MG63 (cell line): ENCODE results near the gene LIG1. TPM values are rescaled to one million over a fixed set of nuclear protein-coding genes. Genes with fewer than 3 reads are reported as not detected.
A peak's percentile ranks its signal among the peaks of the same experiment; 100 is the strongest.

Source experiments
- DNase-seq: peaks from one replicate; pipeline ENCODE4 v3.0.0-alpha.2; 2020
- H3K27me3 ChIP-seq: fragments of 250-450 bp; sonication (Bioruptor Pico); 2 replicates; pipeline ENCODE4 v1.5.1; 2020; ENCODE audit warnings: mild to moderate bottlenecking, moderate library complexity
- H3K36me3 ChIP-seq: fragments of 250-450 bp; sonication (Bioruptor Pico); 2 replicates; pipeline ENCODE4 v1.5.1; 2020; ENCODE audit warnings: mild to moderate bottlenecking, moderate library complexity
- H3K4me3 ChIP-seq: fragments of 250-450 bp; sonication (Bioruptor Pico); 2 replicates; pipeline ENCODE4 v1.5.1; 2020; ENCODE audit warnings: mild to moderate bottlenecking, moderate library complexity
- H3K9me3 ChIP-seq: fragments of 250-450 bp; sonication (Bioruptor Pico); 2 replicates; pipeline ENCODE4 v1.5.1; 2020; ENCODE audit warnings: mild to moderate bottlenecking, moderate library complexity
- total RNA-seq: library from RNA; depleted of rRNA; stranded (reverse); fragments of >200 nt; shearing (Covaris generic); gene quantifications from 2 replicates; pipeline ENCODE4 v1.2.3, GENCODE V29; 2014; ENCODE audit warnings: low replicate concordance

LIG1 gene
- total RNA-seq, 1 experiment from 2014 or later, result 98.0 TPM

GRCh38 chr19:48190288-48190884, 20.2 kb upstream of the LIG1 start:
- Histone ChIP-seq H3K4me3 (no peak overlapping the region), H3K36me3 (peaks cover 11% of the 10 kb centered on the region), H3K27me3 (no peaks in the 10 kb centered on the region), H3K9me3 (0 out of 2 replicates have a peak, but pooled peaks cover 2% of the 10 kb centered on the region)
- peak; percentile 81 for DNase-seq

- peaks cover 6% of the 10 kb centered on the region; the same call in 1 of the 2 replicates for H3K9me3 ChIP-seq
- H3K27me3 ChIP-seq, result no peaks in the 10 kb centered on the region
- peaks cover 20% of the 10 kb centered on the region for H3K36me3 ChIP-seq
- no peak for DNase-seq
- no peak overlapping the region for H3K4me3 ChIP-seq
These were observed 16.4 kb upstream of the LIG1 start for GRCh38 chr19:48186541-48186991.

GRCh38 chr19:48186015-48186414, 15.9 kb upstream of the LIG1 start:
- H3K36me3 ChIP-seq, result peaks cover 25% of the 10 kb centered on the region
- DNase-seq, result no peak
- no peaks in the 10 kb centered on the region for H3K27me3 ChIP-seq
- H3K4me3 ChIP-seq, result no peak overlapping the region
- H3K9me3 ChIP-seq, result peaks cover 11% of the 10 kb centered on the region

- H3K9me3 ChIP-seq, result peaks cover 16% of the 10 kb centered on the region
- no peaks in the 10 kb centered on the region for H3K27me3 ChIP-seq
- no peak for DNase-seq
- no peak overlapping the region for H3K4me3 ChIP-seq
- peaks cover 32% of the 10 kb centered on the region for H3K36me3 ChIP-seq
These were observed 13.2 kb upstream of the LIG1 start for GRCh38 chr19:48183356-48183755.

- Histone ChIP-seq H3K36me3 (peaks cover 34% of the 10 kb centered on the region), H3K9me3 (peaks cover 16% of the 10 kb centered on the region), H3K27me3 (no peaks in the 10 kb centered on the region), H3K4me3 (no peak overlapping the region)
- DNase-seq, result no peak
These were observed 12.3 kb upstream of the LIG1 start for GRCh38 chr19:48182434-48182833.

- DNase-seq, result no peak
- H3K9me3 ChIP-seq, result peaks cover 16% of the 10 kb centered on the region
- no peak overlapping the region for H3K4me3 ChIP-seq
- peaks cover 35% of the 10 kb centered on the region for H3K36me3 ChIP-seq
- H3K27me3 ChIP-seq, result no peaks in the 10 kb centered on the region
These were observed 11.4 kb upstream of the LIG1 start for GRCh38 chr19:48181505-48181904.

GRCh38 chr19:48176226-48176625, 6.1 kb upstream of the LIG1 start:
- DNase-seq, result no peak
- Histone ChIP-seq H3K27me3 (no peaks in the 10 kb centered on the region), H3K9me3 (peaks cover 9% of the 10 kb centered on the region), H3K36me3 (peaks cover 48% of the 10 kb centered on the region), H3K4me3 (no peak overlapping the region)

- H3K4me3 ChIP-seq, result no peak overlapping the region
- peaks cover 5% of the 10 kb centered on the region; the same call in 1 of the 2 replicates for H3K9me3 ChIP-seq
- H3K36me3 ChIP-seq, result peaks cover 46% of the 10 kb centered on the region
- H3K27me3 ChIP-seq, result no peaks in the 10 kb centered on the region
- DNase-seq, result no peak
These were observed 5.4 kb upstream of the LIG1 start for GRCh38 chr19:48175578-48175977.

GRCh38 chr19:48174445-48175030, 4.4 kb upstream of the LIG1 start:
- peaks cover 2% of the 10 kb centered on the region; the same call in 1 of the 2 replicates for H3K9me3 ChIP-seq
- H3K27me3 ChIP-seq, result no peaks in the 10 kb centered on the region
- no peak overlapping the region for H3K4me3 ChIP-seq
- DNase-seq, result no peak
- peaks cover 42% of the 10 kb centered on the region for H3K36me3 ChIP-seq

GRCh38 chr19:48171710-48172109, 1.6 kb upstream of the LIG1 start:
- Histone ChIP-seq H3K9me3 (no peaks in the 10 kb centered on the region), H3K4me3 (no peak overlapping the region; the same call in 1 of the 2 replicates), H3K36me3 (peaks cover 41% of the 10 kb centered on the region), H3K27me3 (no peaks in the 10 kb centered on the region)
- DNase-seq, result no peak

- no peak for DNase-seq
- peak overlapping the region; percentile 90 for H3K4me3 ChIP-seq
- no peaks in the 10 kb centered on the region for H3K9me3 ChIP-seq
- peaks cover 36% of the 10 kb centered on the region for H3K36me3 ChIP-seq
- no peaks in the 10 kb centered on the region for H3K27me3 ChIP-seq
These were observed 738 bp upstream of the LIG1 start for GRCh38 chr19:48170817-48171347.

- no peaks in the 10 kb centered on the region for H3K9me3 ChIP-seq
- peak overlapping the region; percentile 90 for H3K4me3 ChIP-seq
- H3K27me3 ChIP-seq, result no peaks in the 10 kb centered on the region
- peak; percentile 63 for DNase-seq
- H3K36me3 ChIP-seq, result peaks cover 41% of the 10 kb centered on the region
These were observed 586 bp downstream of the LIG1 start for GRCh38 chr19:48169578-48169938.

- DNase-seq, result no peak
- Histone ChIP-seq H3K9me3 (no peaks in the 10 kb centered on the region), H3K36me3 (peaks cover 41% of the 10 kb centered on the region), H3K4me3 (0 out of 2 replicates have a peak overlapping the region, but pooled peaks have one; percentile 90), H3K27me3 (no peaks in the 10 kb centered on the region)
These were observed 1.5 kb downstream of the LIG1 start for GRCh38 chr19:48168689-48169088.

- H3K9me3 ChIP-seq, result no peaks in the 10 kb centered on the region
- DNase-seq, result no peak
- no peak overlapping the region for H3K4me3 ChIP-seq
- peaks cover 77% of the 10 kb centered on the region for H3K36me3 ChIP-seq
- H3K27me3 ChIP-seq, result no peaks in the 10 kb centered on the region
These were observed 11.8 kb downstream of the LIG1 start for GRCh38 chr19:48158210-48158790.

GRCh38 chr19:48154003-48154402, 16.1 kb downstream of the LIG1 start:
- no peaks in the 10 kb centered on the region for H3K27me3 ChIP-seq
- no peak overlapping the region for H3K4me3 ChIP-seq
- DNase-seq, result no peak
- H3K9me3 ChIP-seq, result no peaks in the 10 kb centered on the region
- H3K36me3 ChIP-seq, result peaks cover 75% of the 10 kb centered on the region

- Histone ChIP-seq H3K9me3 (no peaks in the 10 kb centered on the region), H3K36me3 (peaks cover 70% of the 10 kb centered on the region), H3K27me3 (no peaks in the 10 kb centered on the region), H3K4me3 (no peak overlapping the region)
- peak; percentile 22 for DNase-seq
These were observed 17.6 kb downstream of the LIG1 start for GRCh38 chr19:48152551-48152950.

GRCh38 chr19:48149430-48149829, 20.7 kb downstream of the LIG1 start:
- DNase-seq, result no peak
- Histone ChIP-seq H3K27me3 (no peaks in the 10 kb centered on the region), H3K36me3 (peaks cover 71% of the 10 kb centered on the region), H3K4me3 (no peak overlapping the region), H3K9me3 (no peaks in the 10 kb centered on the region)
